Prostate gland (tissue), 2 donors: ENCODE results near the gene ARRDC3.

ENCODE experiments used
- POLR2A ChIP-seq: fragments of 450-650 bp; IDR thresholded peaks from one replicate; pipeline ENCODE4 v1.6.1; 2016; ENCODE audit warnings: antibody characterized with exemption, mild to moderate bottlenecking
- POLR2AphosphoS5 ChIP-seq: sonication (generic); formaldehyde crosslinking; IDR thresholded peaks from one replicate; pipeline ENCODE4 v1.6.1; 2017; ENCODE audit warnings: antibody characterized with exemption
- TF ChIP-seq, protein P1 (sequence below), 4 experiments: fragments of 200-600 bp in 2 of 4; fragments of 450-650 bp in 2 of 4; sonication (generic) in 2 of 4; IDR thresholded peaks; 1 replicate in 3 of 4; 2 replicates in 1 of 4; pipeline ENCODE4 v1.5.1; 2016 to 2019; ENCODE audit warnings: antibody characterized with exemption in 4 of 4, mild to moderate bottlenecking in 2 of 4, moderate library complexity in 2 of 4

DNA sequence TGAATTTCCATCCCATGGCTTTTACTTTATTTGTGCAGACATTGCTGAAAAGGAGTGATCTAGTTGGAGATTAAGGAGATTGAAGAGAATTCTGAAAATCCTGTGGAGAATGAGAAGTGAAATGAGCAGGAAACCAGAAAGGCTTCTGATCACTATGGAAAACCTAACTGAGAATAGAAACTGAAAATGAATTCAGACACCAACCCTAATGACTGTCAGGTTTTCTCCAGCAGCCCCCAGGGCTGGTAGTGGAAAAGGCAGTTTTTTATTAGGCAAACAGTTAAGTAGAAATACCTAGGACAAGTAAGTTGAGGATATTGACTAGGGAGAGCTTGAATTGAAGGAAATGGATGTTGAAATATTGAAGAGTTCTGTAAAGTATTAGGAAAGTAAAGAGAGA is 14.7 kb upstream of the ARRDC3 start:
- TF ChIP-seq, protein P1, sequence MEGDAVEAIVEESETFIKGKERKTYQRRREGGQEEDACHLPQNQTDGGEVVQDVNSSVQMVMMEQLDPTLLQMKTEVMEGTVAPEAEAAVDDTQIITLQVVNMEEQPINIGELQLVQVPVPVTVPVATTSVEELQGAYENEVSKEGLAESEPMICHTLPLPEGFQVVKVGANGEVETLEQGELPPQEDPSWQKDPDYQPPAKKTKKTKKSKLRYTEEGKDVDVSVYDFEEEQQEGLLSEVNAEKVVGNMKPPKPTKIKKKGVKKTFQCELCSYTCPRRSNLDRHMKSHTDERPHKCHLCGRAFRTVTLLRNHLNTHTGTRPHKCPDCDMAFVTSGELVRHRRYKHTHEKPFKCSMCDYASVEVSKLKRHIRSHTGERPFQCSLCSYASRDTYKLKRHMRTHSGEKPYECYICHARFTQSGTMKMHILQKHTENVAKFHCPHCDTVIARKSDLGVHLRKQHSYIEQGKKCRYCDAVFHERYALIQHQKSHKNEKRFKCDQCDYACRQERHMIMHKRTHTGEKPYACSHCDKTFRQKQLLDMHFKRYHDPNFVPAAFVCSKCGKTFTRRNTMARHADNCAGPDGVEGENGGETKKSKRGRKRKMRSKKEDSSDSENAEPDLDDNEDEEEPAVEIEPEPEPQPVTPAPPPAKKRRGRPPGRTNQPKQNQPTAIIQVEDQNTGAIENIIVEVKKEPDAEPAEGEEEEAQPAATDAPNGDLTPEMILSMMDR (IDR thresholded peaks at IDR 0.05): no peak
- TF ChIP-seq POLR2A (no peak), POLR2AphosphoS5 (no peak)
